Stimulated activated naive CD4-positive, alpha-beta T cell (primary cell): ENCODE measurements around the gene NAPA.
A peak's percentile ranks its signal among the peaks of the same experiment; 100 is the strongest.

ENCODE experiments used
- DNase-seq, 6 experiments: peaks; one replicate each; lab custom pipeline; 2025; lab: John Stamatoyannopoulos, UW

NAPA gene

DNA sequence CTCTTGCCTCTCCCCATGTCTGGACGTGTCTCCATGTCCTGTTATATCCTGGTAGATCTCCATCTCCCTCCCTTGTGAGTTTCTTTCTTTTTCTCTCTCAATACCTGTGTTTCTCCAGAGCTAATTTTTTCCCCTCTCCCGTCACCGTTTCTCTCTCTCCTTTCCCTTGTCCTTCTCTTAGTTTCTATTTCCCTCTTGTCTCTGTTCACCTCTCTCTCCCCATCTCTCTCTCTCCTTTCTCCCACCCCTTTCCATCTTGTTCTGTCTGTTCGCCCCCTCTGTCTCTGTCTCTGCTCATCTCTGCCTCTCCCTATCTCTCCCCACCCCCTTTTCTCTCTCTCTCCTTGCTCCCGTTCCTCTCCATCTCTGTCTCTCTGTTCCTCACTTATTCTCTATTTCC, 56.2 kb downstream of the NAPA start:
- DNase-seq = no peak

GRCh38 chr19:47456721-47457474, 58.0 kb downstream of the NAPA start:
- DNase-seq = no peak

- DNase-seq = no peak
Observed at GRCh38 chr19:47450478-47450877, 64.4 kb downstream of the NAPA start.

DNA sequence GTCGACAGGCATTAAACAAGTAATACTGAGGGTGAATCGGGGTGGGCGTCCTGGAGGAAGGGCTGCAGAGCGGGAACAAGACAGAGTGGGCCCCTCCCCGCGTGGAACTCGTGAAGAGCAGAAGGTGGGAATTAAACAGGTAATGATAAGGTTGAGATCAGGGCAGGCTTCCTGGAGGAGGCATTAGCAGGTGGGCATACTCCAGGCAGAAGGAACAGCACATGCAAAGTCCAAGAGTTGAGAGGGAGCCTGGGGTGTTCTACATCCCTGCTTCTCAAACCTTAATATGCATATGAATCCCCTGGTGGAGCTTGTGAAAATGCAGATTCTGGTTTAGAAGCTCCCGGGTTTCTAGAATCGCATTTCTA, 66.5 kb downstream of the NAPA start:
- no peak for DNase-seq

GRCh38 chr19:47447470-47448359, 67.1 kb downstream of the NAPA start:
- DNase-seq = peak; percentile 27 to 58 (median 56)

GRCh38 chr19:47446534-47447469, 68.1 kb downstream of the NAPA start:
- peak in 1 of 6 experiments; percentile 18 for DNase-seq

GRCh38 chr19:47445937-47446402, 68.9 kb downstream of the NAPA start:
- DNase-seq = peak; percentile 48 to 73 (median 66)

GRCh38 chr19:47445527-47445926, 69.3 kb downstream of the NAPA start:
- no peak for DNase-seq

- DNase-seq = peak in 5 of 6 experiments; percentile 30 to 58 (median 44)
Observed at GRCh38 chr19:47444388-47444821, 70.5 kb downstream of the NAPA start.

DNA sequence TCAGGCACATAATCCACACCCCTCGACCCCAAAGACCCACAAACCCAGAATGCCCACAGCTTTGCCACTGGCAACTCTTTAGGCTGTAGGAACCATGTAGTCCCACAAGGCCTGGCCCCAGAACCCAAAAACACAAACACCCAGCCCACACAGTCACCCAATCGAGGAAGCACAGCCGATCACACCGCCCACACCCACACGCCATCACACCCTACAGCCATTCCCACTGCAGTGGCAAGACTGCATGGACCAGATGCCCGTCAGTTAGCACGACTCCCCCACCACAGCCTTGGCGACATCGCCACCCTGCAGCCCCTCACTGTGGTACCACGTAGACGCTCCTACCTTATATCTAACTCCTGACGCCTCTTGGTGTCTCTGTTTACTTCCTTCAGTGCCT, 71.5 kb downstream of the NAPA start:
- no peak for DNase-seq

DNA sequence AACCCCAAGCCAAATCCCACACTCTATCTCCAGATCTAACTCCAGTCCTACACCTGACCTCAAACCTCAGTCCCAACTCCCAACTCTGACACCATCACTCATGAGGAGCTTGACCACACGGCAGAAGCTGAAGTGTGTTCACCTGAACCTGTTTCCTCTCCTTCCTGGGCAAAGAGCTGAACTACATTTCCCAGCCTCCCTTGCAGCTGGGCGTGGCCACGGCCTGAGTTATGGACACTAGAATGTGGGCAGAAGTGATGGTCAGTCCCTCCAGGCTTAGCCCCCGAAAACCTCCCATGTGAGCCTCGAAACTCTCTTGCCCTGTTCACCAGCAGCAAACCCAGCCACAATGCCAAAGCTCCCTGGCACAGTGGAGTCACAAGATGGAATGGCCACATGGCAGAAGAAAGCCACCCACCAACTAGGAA, 76.1 kb downstream of the NAPA start:
- no peak for DNase-seq
